Measurements from ENCODE around the gene PGM1. TPM values are rescaled to one million over a fixed set of nuclear protein-coding genes. Genes with fewer than 3 reads are reported as not detected.
A peak's percentile ranks its signal among the peaks of the same experiment; 100 is the strongest.

Gene PGM1
- total RNA-seq, 1 experiment from 2014 or later = 101 TPM

- no TSS peak for BruUV-seq (replicated peaks)
- ChIA-PET CTCF (interaction anchor here (0.6 kb wide), 1 partner anchor 1221 kb away, joined by 9 read pairs; no protein-coding TSS in a partner anchor), POLR2A (ENCODE audit: unreplicated experiment) (no interaction called here)
- Histone ChIP-seq H3K4me2 (no peak overlapping the region), H3K4me3 (no peak overlapping the region), H3K79me2 (ENCODE audit: low read depth) (peaks cover 58% of the 10 kb centered on the region), H3K27me3 (ENCODE audit: insufficient read depth, low read depth) (no peaks in the 10 kb centered on the region), H3K27ac (no peak overlapping the region), H3K4me1 (replicated peaks; ENCODE audit: insufficient read depth) (no peaks in the 10 kb centered on the region), H3F3A (ENCODE audit: insufficient read depth, low read depth) (no peaks in the 10 kb centered on the region), H3K36me3 (ENCODE audit: low read depth) (0 out of 2 replicates have a peak, but pooled peaks cover 7% of the 10 kb centered on the region), H3K9me2 (ENCODE audit: insufficient read depth) (no peaks in the 10 kb centered on the region), H2AFZ (no peak overlapping the region), H4K20me1 (ENCODE audit: insufficient read depth) (no peaks in the 10 kb centered on the region), H3K9me3 (ENCODE audit: insufficient read depth, low read depth) (no peaks in the 10 kb centered on the region)
- intact Hi-C loops (cut with micrococcal nuclease; ENCODE audit: unreplicated experiment) = no loop called here
- no peak for DNase-seq
- TF ChIP-seq, protein P1, sequence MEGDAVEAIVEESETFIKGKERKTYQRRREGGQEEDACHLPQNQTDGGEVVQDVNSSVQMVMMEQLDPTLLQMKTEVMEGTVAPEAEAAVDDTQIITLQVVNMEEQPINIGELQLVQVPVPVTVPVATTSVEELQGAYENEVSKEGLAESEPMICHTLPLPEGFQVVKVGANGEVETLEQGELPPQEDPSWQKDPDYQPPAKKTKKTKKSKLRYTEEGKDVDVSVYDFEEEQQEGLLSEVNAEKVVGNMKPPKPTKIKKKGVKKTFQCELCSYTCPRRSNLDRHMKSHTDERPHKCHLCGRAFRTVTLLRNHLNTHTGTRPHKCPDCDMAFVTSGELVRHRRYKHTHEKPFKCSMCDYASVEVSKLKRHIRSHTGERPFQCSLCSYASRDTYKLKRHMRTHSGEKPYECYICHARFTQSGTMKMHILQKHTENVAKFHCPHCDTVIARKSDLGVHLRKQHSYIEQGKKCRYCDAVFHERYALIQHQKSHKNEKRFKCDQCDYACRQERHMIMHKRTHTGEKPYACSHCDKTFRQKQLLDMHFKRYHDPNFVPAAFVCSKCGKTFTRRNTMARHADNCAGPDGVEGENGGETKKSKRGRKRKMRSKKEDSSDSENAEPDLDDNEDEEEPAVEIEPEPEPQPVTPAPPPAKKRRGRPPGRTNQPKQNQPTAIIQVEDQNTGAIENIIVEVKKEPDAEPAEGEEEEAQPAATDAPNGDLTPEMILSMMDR (conservative IDR thresholded peaks at IDR 0.05) = no peak
- TF ChIP-seq EZH2 (IDR thresholded peaks at IDR 0.05; ENCODE audit: low read depth) = no peak
These were observed 10.6 kb downstream of the PGM1 start for GRCh38 chr1:63603810-63604209.

DNA sequence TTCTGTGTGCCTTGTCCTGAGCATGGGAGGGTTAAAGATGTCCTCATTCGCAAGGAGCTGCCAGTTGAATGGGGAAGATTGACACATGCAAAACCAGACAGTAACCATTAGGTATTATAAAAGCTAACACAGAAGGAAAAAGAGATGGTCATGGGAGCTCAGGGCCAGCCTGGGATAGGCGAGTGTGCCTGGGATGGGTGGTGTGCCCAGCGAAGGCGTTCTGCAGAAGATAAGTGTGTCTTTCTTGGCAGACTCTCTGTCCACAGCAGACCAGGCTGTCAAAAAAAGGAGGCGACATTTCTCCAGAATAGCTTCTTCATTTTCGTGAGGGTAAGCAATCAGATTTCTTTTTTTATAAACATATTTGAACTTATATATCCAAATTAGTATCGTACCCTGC lies 14.1 kb downstream of the PGM1 start:
- DNase-seq = no peak
- TF ChIP-seq EZH2 (IDR thresholded peaks at IDR 0.05; ENCODE audit: low read depth) = no peak
- TF ChIP-seq, protein P1 (conservative IDR thresholded peaks at IDR 0.05) = no peak
- Histone ChIP-seq H2AFZ (no peak overlapping the region), H3K4me1 (replicated peaks; ENCODE audit: insufficient read depth) (peaks cover 20% of the 10 kb centered on the region), H3K9me2 (ENCODE audit: insufficient read depth) (no peaks in the 10 kb centered on the region), H4K20me1 (ENCODE audit: insufficient read depth) (no peaks in the 10 kb centered on the region), H3K36me3 (ENCODE audit: low read depth) (0 out of 2 replicates have a peak, but pooled peaks cover 7% of the 10 kb centered on the region), H3K4me2 (no peak overlapping the region), H3K9me3 (ENCODE audit: insufficient read depth, low read depth) (no peaks in the 10 kb centered on the region), H3K4me3 (no peak overlapping the region), H3K27ac (no peak overlapping the region), H3K79me2 (ENCODE audit: low read depth) (peaks cover 55% of the 10 kb centered on the region), H3K27me3 (ENCODE audit: insufficient read depth, low read depth) (no peaks in the 10 kb centered on the region), H3F3A (ENCODE audit: insufficient read depth, low read depth) (peaks cover 14% of the 10 kb centered on the region; the same call in 1 of the 2 replicates)
- CTCF ChIA-PET = no interaction called here
- no TSS peak for BruUV-seq (replicated peaks)
- POLR2A ChIA-PET (ENCODE audit: unreplicated experiment) = no interaction called here
- intact Hi-C loops (cut with micrococcal nuclease; ENCODE audit: unreplicated experiment) = no loop called here

GRCh38 chr1:63611231-63611630 lies 18.0 kb downstream of the PGM1 start:
- Histone ChIP-seq H4K20me1 (ENCODE audit: insufficient read depth) (no peaks in the 10 kb centered on the region), H3K9me2 (ENCODE audit: insufficient read depth) (no peaks in the 10 kb centered on the region), H3K4me1 (replicated peaks; ENCODE audit: insufficient read depth) (peaks cover 34% of the 10 kb centered on the region), H3K79me2 (ENCODE audit: low read depth) (peaks cover 38% of the 10 kb centered on the region), H2AFZ (no peak overlapping the region), H3K36me3 (ENCODE audit: low read depth) (no peaks in the 10 kb centered on the region), H3K27ac (peak overlapping the region; percentile 20; the same call in 1 of the 2 replicates), H3K9me3 (ENCODE audit: insufficient read depth, low read depth) (no peaks in the 10 kb centered on the region), H3K27me3 (ENCODE audit: insufficient read depth, low read depth) (no peaks in the 10 kb centered on the region), H3K4me3 (no peak overlapping the region), H3F3A (ENCODE audit: insufficient read depth, low read depth) (peaks cover 32% of the 10 kb centered on the region; the same call in 1 of the 2 replicates), H3K4me2 (peak overlapping the region; percentile 42)
- BruUV-seq (replicated peaks) = no TSS peak
- ChIA-PET CTCF (interaction anchor here (0.5 kb wide), 1 partner anchor 1466 kb away, joined by 3 read pairs; no protein-coding TSS in a partner anchor), POLR2A (ENCODE audit: unreplicated experiment) (interaction anchor here (0.6 kb wide), 1 partner anchor 534 kb away, joined by 4 read pairs; no protein-coding TSS in a partner anchor)
- intact Hi-C loops (cut with micrococcal nuclease; ENCODE audit: unreplicated experiment) = no loop called here
- TF ChIP-seq, protein P1 (conservative IDR thresholded peaks at IDR 0.05) = no peak
- no peak for TF ChIP-seq EZH2 (IDR thresholded peaks at IDR 0.05; ENCODE audit: low read depth)
- peak in 1 of 2 experiments; percentile 17 for DNase-seq
